Pancreas (tissue), 10 donors: ENCODE results near the gene TMEM129. TPM values are rescaled to one million over a fixed set of nuclear protein-coding genes. Genes with fewer than 3 reads are reported as not detected.
A peak's percentile ranks its signal among the peaks of the same experiment; 100 is the strongest.

Experiments used
- ATAC-seq, 4 donors: fragments of 200-7000 bp; cut with Tn5 transposase; one replicate each; pipeline versions ENCODE4 v1.8.0 to v1.9.1; 2020; ENCODE audit warnings: mild to moderate bottlenecking in 4 of 4, moderate library complexity in 4 of 4
- DNase-seq, 6 donors: peaks; one replicate each; pipeline ENCODE4 v3.0.0-alpha.2; 2020
- FAIRE-seq: peaks from 2 replicates; lab custom pipeline; 2012; peaks lifted over from hg19 to GRCh38; lab: Jason Lieb, UNC
- H3K27ac ChIP-seq, 4 donors: fragments of 200-600 bp; sonication (generic); 1 replicate in 3 of 4; 2 replicates in 1 of 4; pipeline versions ENCODE4 v1.5.0 to v1.8.0; 2020
- H3K27me3 ChIP-seq, 4 donors: fragments of 200-600 bp; one replicate each; pipeline ENCODE4 v1.8.0; 2021
- H3K36me3 ChIP-seq, 3 donors: fragments of 200-600 bp; sonication (generic) in 1 of 3; one replicate each; pipeline versions ENCODE4 v1.5.0 to v1.8.0; 2020 to 2021
- H3K4me1 ChIP-seq, 3 donors: fragments of 200-600 bp; one replicate each; pipeline ENCODE4 v1.8.0; 2021
- H3K4me3 ChIP-seq, 4 donors: fragments of 200-600 bp; sonication (generic) in 2 of 4; one replicate each; pipeline versions ENCODE4 v1.5.0 to v1.8.0; 2020 to 2021
- H3K9me3 ChIP-seq, 4 donors: fragments of 200-600 bp; one replicate each; pipeline ENCODE4 v1.8.0; 2021
- CTCF ChIP-seq, 4 donors: fragments of 200-600 bp; sonication (generic) in 3 of 4; IDR thresholded peaks; one replicate each; pipeline versions ENCODE4 v1.5.0 to v1.8.0; 2021; ENCODE audit warnings: antibody characterized with exemption in 4 of 4
- WGBS, 2 donors: extraction: QIAGEN DNeasy Blood & Tissue Kit; methylation state at CpG; one replicate each; pipeline ENCODE4 v1.1.7; 2013; 5-methylcytosine and 5-hydroxymethylcytosine counted together
- intact Hi-C, 3 donors: fragments of 100-400 bp; cut with DNase I; formaldehyde crosslinking; loops; one replicate each; pipeline versions ENCODE4 v1.11.1 to v1.14.2; 2022
- polyA plus RNA-seq, 2 donors: library from polyadenylated mRNA; stranded (reverse); fragments of 200-250 nt; gene quantifications; one replicate each; pipeline ENCODE4 v1.2.3, GENCODE V29; 2013
- total RNA-seq, 6 donors: library from RNA; stranded (reverse); fragmentation: NEBNext Ultra II Directional in 4 of 6; extraction: Animal tissue kit (Norgen Biotek cat#: 25700) in 4 of 6; gene quantifications; one replicate each; pipeline versions ENCODE4 v1.2.1 to v1.2.4, GENCODE V29; 2021 to 2023
- donor health status: healthy with polysubstance abuse.
- donor health status: DM: no; HTN: no; CAD: no; lungs with moderate emphysema.
- donor health status: DM: no; HTN: no; CAD: no.
- donor health status: control.
- donor health status: control.
- donor health status: Bipolar disorder and iron deficiency.
- donor health status: DM: yes; HTN: yes; CAD: no.
- donor health status: DM: no; HTN: no; CAD: no.
- donor health status: DM: no; HTN: no; CAD: no.
- donor health status: DM: yes; HTN: yes; CAD: no.

The TMEM129 gene
- total and polyA plus RNA-seq, 8 donors: 17.2 to 32.7 (median 20.0) TPM

GRCh38 chr4:1768367-1769034, 47.4 kb upstream of the TMEM129 start:
- TF ChIP-seq CTCF (IDR thresholded peaks at IDR 0.05): no peak
- Histone ChIP-seq H3K36me3 (no peaks in the 10 kb centered on the region), H3K4me3 (peak overlapping the region in 2 of 4 donors; percentile 42 to 49), H3K27me3 (no peaks in the 10 kb centered on the region), H3K9me3 (no peaks in the 10 kb centered on the region), H3K4me1 (peaks cover 0 to 2% (median 0%) of the 10 kb centered on the region in 3 donors), H3K27ac (peak overlapping the region; percentile 84 to 89 (median 86))
- intact Hi-C loops: no loop called here
- DNase-seq: peak in 4 of 6 donors; percentile 50 to 76 (median 72)
- no peak for FAIRE-seq
- peak; percentile 42 to 55 (median 50) for ATAC-seq
- 71 to 72% methylated on average over 23 of the region's 23 CpGs for WGBS, 2 donors

GRCh38 chr4:1767770-1768366, 46.7 kb upstream of the TMEM129 start:
- intact Hi-C loops: no loop called here
- ATAC-seq: peak; percentile 20 to 30 (median 24)
- peaks cover 0 to 2% (median 0%) of the 10 kb centered on the region in 3 donors for H3K4me1 ChIP-seq
- H3K36me3 ChIP-seq: no peaks in the 10 kb centered on the region
- TF ChIP-seq CTCF (IDR thresholded peaks at IDR 0.05): peak in 1 of 4 donors; percentile 12
- peak overlapping the region; percentile 84 to 89 (median 86) for H3K27ac ChIP-seq
- H3K27me3 ChIP-seq: no peaks in the 10 kb centered on the region
- peak in 3 of 6 donors; percentile 60 to 75 (median 61) for DNase-seq
- no peak for FAIRE-seq
- no peaks in the 10 kb centered on the region for H3K9me3 ChIP-seq
- peak overlapping the region in 3 of 4 donors; percentile 23 to 49 (median 42) for H3K4me3 ChIP-seq
- 22 to 39% methylated on average over 13 to 27 of the region's 32 CpGs for WGBS, 2 donors

- no peak for TF ChIP-seq CTCF (IDR thresholded peaks at IDR 0.05)
- Histone ChIP-seq H3K9me3 (no peaks in the 10 kb centered on the region), H3K4me1 (peaks cover 0 to 2% (median 0%) of the 10 kb centered on the region in 3 donors), H3K4me3 (peak overlapping the region in 3 of 4 donors; percentile 23 to 49 (median 42)), H3K27me3 (no peaks in the 10 kb centered on the region), H3K36me3 (no peaks in the 10 kb centered on the region), H3K27ac (peak overlapping the region; percentile 85 to 89 (median 86))
- no peak for FAIRE-seq
- peak; percentile 4 to 29 (median 26) for ATAC-seq
- intact Hi-C loops: no loop called here
- 2 to 7% methylated on average over 20 to 82 of the region's 84 CpGs for WGBS, 2 donors
- DNase-seq: peak in 2 of 6 donors; percentile 45 to 72
Observed at GRCh38 chr4:1767061-1767769, 46.1 kb upstream of the TMEM129 start.

GRCh38 chr4:1766106-1767060, 45.3 kb upstream of the TMEM129 start:
- WGBS, 2 donors: 28 to 41% methylated on average over 26 to 41 of the region's 41 CpGs
- H3K27me3 ChIP-seq: no peaks in the 10 kb centered on the region
- intact Hi-C loops: no loop called here
- no peak for FAIRE-seq
- peak in 3 of 6 donors; percentile 45 to 67 (median 49) for DNase-seq
- H3K4me3 ChIP-seq: peak overlapping the region in 2 of 4 donors; percentile 42 to 49
- TF ChIP-seq CTCF (IDR thresholded peaks at IDR 0.05): no peak
- H3K27ac ChIP-seq: peak overlapping the region; percentile 85 to 88 (median 86)
- peaks cover 0 to 2% (median 0%) of the 10 kb centered on the region in 3 donors for H3K4me1 ChIP-seq
- no peaks in the 10 kb centered on the region for H3K9me3 ChIP-seq
- ATAC-seq: peak; percentile 26 to 54 (median 40)
- H3K36me3 ChIP-seq: no peaks in the 10 kb centered on the region
